ENCODE results near the gene ARID3B. TPM values are rescaled to one million over a fixed set of nuclear protein-coding genes. Genes with fewer than 3 reads are reported as not detected.
A peak's percentile ranks its signal among the peaks of the same experiment; 100 is the strongest.
"Not testable (repeated sequence)": the region's sequence is repeated elsewhere in the genome, so short reads cannot be mapped to it uniquely, and the experiment has no call there.

Gene ARID3B
- total RNA-seq, 1 donor from 2014 or later: 3.7 TPM

GRCh38 chr15:74618841-74619596 lies 78.0 kb downstream of the ARID3B start:
- ATAC-seq: no peak
- DNase-seq (ENCODE audit: low spot score): no peak

DNA sequence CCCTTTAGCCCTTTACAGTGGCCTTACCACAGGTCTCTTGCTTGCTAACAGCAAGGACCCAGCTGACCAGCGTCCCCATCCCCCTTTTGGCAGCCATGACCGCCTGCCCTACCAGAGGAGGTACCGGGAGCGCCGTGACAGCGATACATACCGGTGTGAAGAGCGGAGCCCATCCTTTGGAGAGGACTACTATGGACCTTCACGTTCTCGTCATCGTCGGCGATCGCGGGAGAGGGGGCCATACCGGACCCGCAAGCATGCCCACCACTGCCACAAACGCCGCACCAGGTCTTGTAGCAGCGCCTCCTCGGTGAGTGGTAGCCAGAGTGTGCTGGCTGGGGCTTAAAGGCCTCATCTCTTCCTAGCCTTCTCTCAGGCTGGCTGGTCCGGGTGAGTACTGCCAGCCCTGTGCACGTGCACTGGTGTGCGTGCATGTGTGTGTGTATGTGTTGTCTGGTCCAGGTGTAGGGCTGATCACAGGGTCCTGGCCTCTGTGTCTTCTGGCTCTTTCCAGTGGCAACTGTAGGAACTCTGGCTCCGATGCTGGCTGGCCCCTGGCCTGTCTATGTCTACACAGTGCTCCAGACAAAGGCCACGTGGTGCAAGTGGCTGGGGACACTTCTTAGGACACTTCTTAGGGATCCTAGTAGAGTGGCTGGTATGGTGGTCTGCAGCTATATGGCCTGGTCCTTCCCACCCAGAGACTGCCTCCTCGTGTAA lies 79.1 kb downstream of the ARID3B start:
- DNase-seq (ENCODE audit: low spot score) (no peak), ATAC-seq (no peak)

DNA sequence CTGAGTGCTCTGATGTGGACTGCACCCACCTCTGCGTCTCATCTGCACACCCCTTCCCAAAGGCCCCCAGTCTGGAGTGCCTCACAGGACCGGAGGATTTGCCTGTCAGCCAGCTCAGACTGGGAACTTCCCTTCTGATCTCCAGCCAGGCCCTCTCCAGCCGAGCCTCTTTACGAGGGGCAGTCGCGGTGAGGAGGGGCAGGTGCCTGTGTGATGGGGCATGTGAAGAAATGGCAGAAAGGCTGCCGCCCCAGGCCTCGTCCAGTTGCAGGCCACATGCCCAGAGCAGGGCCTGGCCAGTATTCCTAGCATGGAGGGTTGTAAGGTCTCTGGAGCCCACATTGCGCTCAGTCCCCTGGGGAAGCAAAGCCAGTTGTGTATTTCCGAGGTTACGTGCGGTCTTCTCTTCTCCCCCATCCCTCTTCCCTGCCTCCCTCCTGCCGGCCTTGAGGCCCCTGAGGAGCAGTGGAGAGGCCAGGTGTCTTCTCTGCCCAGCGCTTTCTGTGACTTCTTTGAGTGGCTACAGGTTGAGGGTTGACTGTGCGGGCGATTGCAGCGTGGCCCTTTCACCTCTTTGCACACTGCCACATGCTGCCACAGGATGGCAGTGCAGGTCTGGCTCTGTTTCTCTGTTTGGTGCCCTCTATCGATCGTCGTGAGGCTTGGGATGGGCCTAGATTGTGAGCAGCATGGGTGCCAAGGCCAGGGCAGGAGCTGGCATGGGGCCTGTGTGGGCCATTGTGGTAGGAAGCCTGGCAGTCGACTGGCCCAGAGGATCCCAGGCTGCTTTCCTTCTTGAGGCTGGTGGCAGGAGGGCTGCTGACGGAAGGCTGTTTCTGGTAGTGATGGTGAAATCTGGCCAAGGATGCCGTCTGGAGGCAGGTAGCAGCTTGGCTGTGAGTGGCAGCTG lies 79.9 kb downstream of the ARID3B start:
- peak; percentile 85 for ATAC-seq
- DNase-seq (ENCODE audit: low spot score): peak; percentile 93

DNA sequence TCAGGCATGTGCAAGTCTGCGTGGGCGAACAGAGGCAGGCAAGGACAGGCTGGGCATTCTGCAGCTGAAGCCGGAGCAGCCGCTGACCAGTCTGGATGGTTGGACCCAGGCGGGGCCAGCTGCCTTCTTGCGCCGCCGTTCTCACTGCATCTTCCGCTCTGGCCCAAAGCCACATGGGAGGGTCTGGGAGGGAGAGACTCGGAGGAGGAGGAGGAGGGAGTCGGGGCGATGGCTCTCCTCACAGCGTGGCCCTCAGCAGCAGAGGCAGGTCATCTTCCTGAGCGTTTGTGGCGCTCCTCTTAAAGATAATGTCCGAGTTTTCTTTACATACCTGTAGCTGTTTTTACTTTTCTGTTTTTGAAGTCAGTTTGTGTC lies 80.5 kb downstream of the ARID3B start:
- no peak for DNase-seq (ENCODE audit: low spot score)
- ATAC-seq: no peak

DNA sequence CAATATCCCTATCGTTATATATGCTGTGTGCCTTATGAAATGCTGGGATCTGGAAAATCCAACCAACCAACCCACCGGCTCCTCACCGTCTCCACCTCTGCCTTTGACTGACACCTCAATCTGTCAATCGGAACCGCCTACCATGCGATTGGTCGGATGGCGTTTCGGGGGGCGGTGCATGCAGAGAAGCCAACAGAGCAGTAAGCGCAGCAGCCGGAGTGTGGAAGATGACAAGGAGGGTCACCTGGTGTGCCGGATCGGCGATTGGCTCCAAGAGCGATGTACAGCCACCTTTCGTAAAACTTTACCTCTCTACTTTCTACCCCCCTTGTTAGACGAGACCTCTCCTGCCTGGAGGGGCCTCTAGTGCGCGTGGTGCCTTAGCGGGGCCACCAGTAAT lies 80.9 kb downstream of the ARID3B start:
- DNase-seq (ENCODE audit: low spot score) (no peak), ATAC-seq (no peak)

- ATAC-seq (no peak), DNase-seq (ENCODE audit: low spot score) (no peak)
These were observed 81.7 kb downstream of the ARID3B start for GRCh38 chr15:74622758-74623157.

- ATAC-seq: no peak
These were observed 83.1 kb downstream of the ARID3B start for GRCh38 chr15:74624020-74624602.

DNA sequence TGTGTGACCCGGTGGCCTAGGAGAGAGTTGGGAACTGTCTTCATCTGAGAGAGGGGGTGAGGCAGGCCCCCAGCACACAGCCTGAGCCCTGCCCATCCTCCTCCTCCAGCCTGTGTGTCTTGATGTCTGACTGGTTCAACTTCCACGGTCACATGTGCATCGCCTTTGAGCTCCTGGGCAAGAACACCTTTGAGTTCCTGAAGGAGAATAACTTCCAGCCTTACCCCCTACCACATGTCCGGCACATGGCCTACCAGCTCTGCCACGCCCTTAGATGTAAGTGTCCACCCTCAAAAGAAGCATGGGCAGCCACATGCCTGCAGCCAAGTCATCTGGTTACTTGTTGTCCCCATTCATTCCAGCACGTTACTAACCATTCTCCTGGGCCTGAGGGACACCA lies 84.7 kb downstream of the ARID3B start:
- DNase-seq (ENCODE audit: low spot score): no peak
- no peak for ATAC-seq

More at GRCh38 chr15:74624020-74624602, 83.1 kb downstream of the ARID3B start:
- no peak for DNase-seq (ENCODE audit: low spot score)

GRCh38 chr15:74626336-74626735 lies 85.3 kb downstream of the ARID3B start:
- ATAC-seq (no peak), DNase-seq (ENCODE audit: low spot score) (no peak)

GRCh38 chr15:74626752-74627692 lies 86.0 kb downstream of the ARID3B start:
- DNase-seq (ENCODE audit: low spot score): no peak
- no peak for ATAC-seq

GRCh38 chr15:74627766-74628165 lies 86.7 kb downstream of the ARID3B start:
- ATAC-seq (no peak), DNase-seq (ENCODE audit: low spot score) (no peak)

DNA sequence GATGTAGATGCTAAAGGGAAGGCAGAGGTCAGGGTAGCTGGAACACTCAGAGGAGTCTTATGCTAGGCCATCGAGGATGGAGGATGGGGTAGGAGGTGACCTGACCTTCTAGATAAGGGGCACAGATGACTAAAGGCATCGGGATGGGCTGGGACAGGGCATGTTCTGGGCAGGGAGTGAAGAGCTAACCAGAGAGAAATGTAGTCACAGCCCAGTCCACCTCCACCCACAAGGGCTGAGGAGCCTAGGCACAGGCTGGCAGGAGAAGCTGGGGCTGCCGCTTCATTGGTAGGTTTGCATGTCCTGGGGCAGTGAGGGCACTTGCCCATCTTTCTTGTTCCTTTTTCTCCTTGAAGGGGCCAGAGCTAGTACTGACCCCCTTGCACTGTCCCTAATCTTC lies 87.2 kb downstream of the ARID3B start:
- ATAC-seq (no peak), DNase-seq (ENCODE audit: low spot score) (no peak)

DNA sequence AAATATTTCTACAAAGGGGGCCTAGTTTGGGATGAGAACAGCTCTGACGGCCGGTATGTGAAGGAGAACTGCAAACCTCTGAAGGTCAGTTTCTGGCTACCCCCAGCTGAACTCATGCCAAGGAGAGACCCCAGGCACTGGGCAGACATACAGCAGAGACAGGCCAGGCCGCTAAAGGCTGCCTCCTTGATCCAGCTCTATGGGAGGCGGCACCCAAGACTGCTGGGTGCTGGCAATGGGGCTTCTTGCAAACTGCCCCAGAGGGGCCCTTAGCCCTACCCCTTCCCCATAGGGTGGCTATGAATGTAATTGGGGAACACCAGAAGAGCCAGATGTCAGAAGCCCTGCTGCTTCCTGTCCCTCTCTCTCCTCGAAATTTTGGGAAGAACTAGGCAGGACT lies 87.9 kb downstream of the ARID3B start:
- DNase-seq (ENCODE audit: low spot score) (no peak), ATAC-seq (no peak)

GRCh38 chr15:74629696-74630095 lies 88.7 kb downstream of the ARID3B start:
- ATAC-seq; DNase-seq (ENCODE audit: low spot score): not testable (repeated sequence)

DNA sequence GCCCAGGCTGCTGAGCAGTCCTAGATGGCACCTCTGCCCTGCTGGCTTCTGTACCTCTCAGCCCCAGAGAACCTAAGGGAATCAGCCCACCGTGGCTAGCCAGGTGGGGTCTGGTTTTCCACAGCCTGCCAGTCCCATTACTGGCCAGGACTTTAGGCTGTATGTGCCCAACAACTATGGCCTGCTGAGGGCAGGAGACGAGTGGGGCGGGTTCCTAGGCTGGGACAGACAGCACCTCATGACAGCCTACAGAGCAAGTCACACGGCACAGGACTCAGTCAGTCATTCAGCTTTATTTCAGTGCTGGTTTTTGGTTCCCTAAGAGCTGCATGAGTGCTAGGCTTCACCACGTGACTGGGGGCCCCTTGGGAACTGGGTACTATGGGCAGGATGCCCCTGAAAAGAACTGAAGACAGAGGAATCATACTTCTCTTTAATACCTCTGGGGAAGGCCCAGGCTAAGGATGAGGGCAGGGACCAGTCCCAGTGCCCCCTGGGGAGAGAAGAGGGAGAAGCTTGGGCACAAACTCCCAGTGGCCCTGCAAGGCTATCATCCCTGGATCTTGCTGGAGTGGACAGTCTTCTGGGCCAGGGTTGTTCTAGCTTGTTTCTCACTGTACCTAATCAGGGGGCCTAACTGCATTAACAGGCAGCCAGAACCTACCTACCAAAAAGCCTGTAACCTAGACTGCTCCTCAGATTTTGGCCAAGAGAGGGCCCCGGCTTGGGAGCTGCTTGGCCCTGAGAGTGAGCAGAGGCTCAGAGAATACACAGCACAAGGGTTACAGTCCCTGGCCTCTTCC lies 89.5 kb downstream of the ARID3B start:
- no peak for ATAC-seq
- no peak for DNase-seq (ENCODE audit: low spot score)

- no peak for DNase-seq (ENCODE audit: low spot score)
- ATAC-seq: peak; percentile 9
These were observed 90.0 kb downstream of the ARID3B start for GRCh38 chr15:74631087-74631385.

- peak; percentile 81 for ATAC-seq
- DNase-seq (ENCODE audit: low spot score): peak; percentile 74
These were observed 90.4 kb downstream of the ARID3B start for GRCh38 chr15:74631408-74631807.

DNA sequence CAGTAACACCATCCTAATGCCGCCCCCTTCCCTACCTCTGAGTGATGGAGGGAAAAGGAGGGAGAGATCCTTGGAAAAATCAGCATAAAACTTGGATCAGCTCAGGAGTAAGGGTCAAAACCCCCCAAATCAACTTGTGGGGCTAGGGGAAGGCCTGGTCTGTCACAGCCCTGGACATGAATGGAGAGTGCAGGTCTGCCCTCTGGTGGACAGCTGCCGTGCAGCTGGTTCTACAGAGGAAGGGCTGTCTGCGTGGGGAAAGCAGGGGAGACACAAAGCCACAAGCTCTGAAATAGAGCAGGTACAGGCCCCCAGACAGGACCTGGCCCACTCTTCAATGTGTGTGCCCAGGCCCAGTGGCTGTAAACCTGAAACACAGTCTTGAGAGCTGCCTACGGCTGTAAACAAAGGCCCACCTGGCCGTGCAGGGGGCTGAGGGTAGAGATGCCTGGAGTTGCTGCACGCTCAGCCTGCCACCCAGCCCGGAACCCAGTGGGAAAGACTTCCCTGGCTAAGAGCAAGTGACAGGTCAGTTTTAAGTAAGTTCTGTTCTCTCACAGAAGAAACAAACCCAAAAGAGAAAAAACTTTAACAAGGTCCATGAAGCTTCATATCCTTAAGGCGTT lies 91.0 kb downstream of the ARID3B start:
- DNase-seq (ENCODE audit: low spot score) (no peak), ATAC-seq (peak; percentile 75)

DNA sequence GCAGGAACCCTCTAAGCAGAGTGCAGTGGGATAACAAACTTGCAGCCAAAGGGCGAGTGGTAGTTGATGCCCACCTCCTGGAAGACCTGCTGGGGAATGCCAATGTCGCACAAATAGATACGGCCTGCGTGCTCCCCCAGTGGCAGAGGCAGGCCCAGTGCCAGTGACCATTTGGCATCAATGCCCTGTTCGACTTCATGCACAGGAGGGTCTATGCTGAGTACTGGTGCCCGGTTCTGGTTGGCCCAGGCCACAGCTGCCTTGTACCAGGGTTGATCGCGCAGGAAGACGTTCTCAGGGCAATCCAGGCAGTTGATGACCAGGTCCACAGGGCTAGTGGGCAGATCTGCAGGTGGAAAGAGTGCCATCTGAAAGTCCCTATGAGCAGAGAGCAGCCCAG lies 91.6 kb downstream of the ARID3B start:
- DNase-seq (ENCODE audit: low spot score) (no peak), ATAC-seq (no peak)

All from left lobe of liver (tissue), 2 donors.